ENCODE data around the gene ENTR1. TPM values are rescaled to one million over a fixed set of nuclear protein-coding genes. Genes with fewer than 3 reads are reported as not detected.

Gene ENTR1
- total and polyA plus RNA-seq, 2 donors: 26.7 to 60.3 TPM

DNA sequence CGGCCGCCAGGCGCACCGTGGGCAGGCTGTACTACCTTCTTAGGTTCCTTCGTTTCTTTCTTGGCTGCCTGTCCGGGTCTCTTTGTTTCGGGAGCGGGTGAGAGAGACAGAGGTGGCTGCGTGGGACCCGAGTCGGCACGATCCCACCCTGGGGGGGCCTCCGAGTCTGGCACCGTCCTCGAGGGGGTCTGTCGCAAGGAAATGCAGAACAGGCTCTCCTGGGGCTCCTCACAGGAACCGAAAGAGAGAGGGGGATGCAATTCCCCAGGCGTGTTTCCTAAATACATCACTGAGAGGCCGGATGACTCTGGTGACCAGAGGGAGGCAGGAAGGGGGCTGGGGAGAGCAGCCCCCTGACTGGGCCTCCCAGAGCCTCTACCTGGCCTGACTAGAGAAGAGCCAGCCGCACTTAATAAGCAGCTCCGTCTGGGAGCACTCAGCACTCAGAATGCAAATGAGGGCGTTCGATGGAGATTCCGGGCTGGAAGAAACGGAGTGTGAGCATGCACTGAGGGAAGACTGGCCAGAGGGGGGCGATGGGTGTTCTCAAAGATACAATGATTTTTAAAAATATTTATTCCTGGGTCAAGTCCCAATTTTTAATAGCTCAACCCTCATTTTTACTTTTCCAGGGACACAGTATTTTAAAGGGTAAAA lies 40.9 kb upstream of the ENTR1 start:
- H3K4me3 ChIP-seq (ENCODE audit: low read length in 2 of 2): no peak overlapping the region
- peaks cover 84% of the 10 kb centered on the region in 2 donors for H3K36me3 ChIP-seq (ENCODE audit: control insufficient read depth in 2 of 2, insufficient read depth in 2 of 2, low read length in 1 of 2)
- no peak overlapping the region for H3K27ac ChIP-seq (ENCODE audit: low read depth in 1 of 2, low read length in 1 of 2)
- WGBS: 95% methylated on average over 26 of the region's 26 CpGs
- no peaks in the 10 kb centered on the region for H3K4me1 ChIP-seq (ENCODE audit: control insufficient read depth in 2 of 2, insufficient read depth in 2 of 2, low read length in 2 of 2)
- no peaks in the 10 kb centered on the region for H3K27me3 ChIP-seq (ENCODE audit: control insufficient read depth in 2 of 2, insufficient read depth in 1 of 2, low read length in 1 of 2)
- no peaks in the 10 kb centered on the region for H3K9me3 ChIP-seq (ENCODE audit: control insufficient read depth in 2 of 2, insufficient read depth in 1 of 2, low read length in 1 of 2)
- DNase-seq (ENCODE audit: low read depth in 6 of 9, low spot score in 9 of 9): no peak

DNA sequence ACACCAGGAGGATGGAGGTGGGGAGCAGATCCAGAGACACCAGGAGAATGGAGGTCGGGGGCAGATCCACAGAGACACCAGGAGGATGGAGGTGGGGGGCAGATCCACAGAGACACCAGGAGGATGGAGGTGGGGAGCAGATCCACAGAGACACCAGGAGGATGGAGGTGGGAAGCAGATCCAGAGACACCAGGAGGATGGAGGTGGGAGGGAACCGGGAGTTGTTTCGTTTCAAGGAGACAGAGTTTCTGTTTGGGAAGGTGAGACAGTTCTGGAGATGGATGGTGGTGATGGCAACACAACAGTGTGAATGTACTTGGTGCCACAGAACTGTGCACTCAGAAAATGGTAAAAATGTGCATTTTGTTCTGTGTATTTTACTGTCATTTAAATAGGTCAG lies 38.2 kb upstream of the ENTR1 start:
- Histone ChIP-seq H3K36me3 (ENCODE audit: control insufficient read depth in 2 of 2, insufficient read depth in 2 of 2, low read length in 1 of 2) (peaks cover 79 to 84% of the 10 kb centered on the region in 2 donors), H3K9me3 (ENCODE audit: control insufficient read depth in 2 of 2, insufficient read depth in 1 of 2, low read length in 1 of 2) (no peaks in the 10 kb centered on the region), H3K27me3 (ENCODE audit: control insufficient read depth in 2 of 2, insufficient read depth in 1 of 2, low read length in 1 of 2) (no peaks in the 10 kb centered on the region), H3K4me1 (ENCODE audit: control insufficient read depth in 2 of 2, insufficient read depth in 2 of 2, low read length in 2 of 2) (no peaks in the 10 kb centered on the region), H3K4me3 (ENCODE audit: low read length in 2 of 2) (no peak overlapping the region), H3K27ac (ENCODE audit: low read depth in 1 of 2, low read length in 1 of 2) (no peak overlapping the region)
- DNase-seq (ENCODE audit: low read depth in 6 of 9, low spot score in 9 of 9): no peak
- 97% methylated on average over 3 of the region's 3 CpGs for WGBS

DNA sequence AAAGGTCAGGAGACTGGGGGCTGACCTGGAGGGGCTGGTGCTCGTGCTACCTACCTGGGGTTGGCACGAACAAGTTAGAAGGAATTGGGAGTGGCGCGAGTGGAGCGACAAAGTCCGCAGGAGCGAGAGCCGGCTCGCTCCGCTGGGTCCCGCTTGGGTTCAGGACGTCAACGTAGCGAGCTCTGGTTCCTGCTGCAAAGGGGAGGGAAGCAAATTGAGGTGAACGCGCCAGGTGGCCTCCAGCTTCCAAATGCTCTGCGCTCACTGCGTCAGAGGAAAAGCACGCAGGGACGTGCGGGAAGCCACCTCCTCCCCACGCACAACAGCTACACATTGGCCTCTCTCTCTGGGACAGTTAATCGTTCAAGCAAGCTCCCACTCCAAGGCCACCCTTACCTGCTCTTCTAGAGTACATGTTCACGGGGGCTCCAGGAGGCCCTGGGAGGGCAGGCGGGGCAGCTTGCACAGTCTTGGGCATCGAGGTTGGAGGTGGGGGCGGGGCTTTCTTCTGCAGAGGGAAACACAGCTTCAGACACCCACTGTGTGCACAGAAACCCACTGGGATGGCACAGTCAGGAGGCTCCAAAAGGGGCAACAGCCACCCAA lies 36.9 kb upstream of the ENTR1 start:
- no peaks in the 10 kb centered on the region for H3K4me1 ChIP-seq (ENCODE audit: control insufficient read depth in 2 of 2, insufficient read depth in 2 of 2, low read length in 2 of 2)
- no peak overlapping the region for H3K4me3 ChIP-seq (ENCODE audit: low read length in 2 of 2)
- no peaks in the 10 kb centered on the region for H3K9me3 ChIP-seq (ENCODE audit: control insufficient read depth in 2 of 2, insufficient read depth in 1 of 2, low read length in 1 of 2)
- peaks cover 86 to 93% of the 10 kb centered on the region in 2 donors for H3K36me3 ChIP-seq (ENCODE audit: control insufficient read depth in 2 of 2, insufficient read depth in 2 of 2, low read length in 1 of 2)
- no peak for DNase-seq (ENCODE audit: low read depth in 6 of 9, low spot score in 9 of 9)
- H3K27ac ChIP-seq (ENCODE audit: low read depth in 1 of 2, low read length in 1 of 2): no peak overlapping the region
- no peaks in the 10 kb centered on the region for H3K27me3 ChIP-seq (ENCODE audit: control insufficient read depth in 2 of 2, insufficient read depth in 1 of 2, low read length in 1 of 2)
- 97% methylated on average over 27 of the region's 27 CpGs for WGBS

- Histone ChIP-seq H3K9me3 (ENCODE audit: control insufficient read depth in 2 of 2, insufficient read depth in 1 of 2, low read length in 1 of 2) (no peaks in the 10 kb centered on the region), H3K4me3 (ENCODE audit: low read length in 2 of 2) (no peak overlapping the region), H3K36me3 (ENCODE audit: control insufficient read depth in 2 of 2, insufficient read depth in 2 of 2, low read length in 1 of 2) (peaks cover 90 to 96% of the 10 kb centered on the region in 2 donors), H3K4me1 (ENCODE audit: control insufficient read depth in 2 of 2, insufficient read depth in 2 of 2, low read length in 2 of 2) (no peaks in the 10 kb centered on the region), H3K27me3 (ENCODE audit: control insufficient read depth in 2 of 2, insufficient read depth in 1 of 2, low read length in 1 of 2) (no peaks in the 10 kb centered on the region), H3K27ac (ENCODE audit: low read depth in 1 of 2, low read length in 1 of 2) (no peak overlapping the region)
- WGBS: 96% methylated on average over 7 of the region's 7 CpGs
- no peak for DNase-seq (ENCODE audit: low read depth in 6 of 9, low spot score in 9 of 9)
These were observed 35.4 kb upstream of the ENTR1 start for GRCh38 chr9:136445799-136446198.

GRCh38 chr9:136444102-136444501 lies 33.7 kb upstream of the ENTR1 start:
- Histone ChIP-seq H3K27me3 (ENCODE audit: control insufficient read depth in 2 of 2, insufficient read depth in 1 of 2, low read length in 1 of 2) (no peaks in the 10 kb centered on the region), H3K36me3 (ENCODE audit: control insufficient read depth in 2 of 2, insufficient read depth in 2 of 2, low read length in 1 of 2) (peaks cover 76 to 80% of the 10 kb centered on the region in 2 donors), H3K4me1 (ENCODE audit: control insufficient read depth in 2 of 2, insufficient read depth in 2 of 2, low read length in 2 of 2) (peaks cover 3 to 5% of the 10 kb centered on the region in 2 donors), H3K27ac (ENCODE audit: low read depth in 1 of 2, low read length in 1 of 2) (no peak overlapping the region), H3K4me3 (ENCODE audit: low read length in 2 of 2) (no peak overlapping the region), H3K9me3 (ENCODE audit: control insufficient read depth in 2 of 2, insufficient read depth in 1 of 2, low read length in 1 of 2) (peaks cover 0 to 4% of the 10 kb centered on the region in 2 donors)
- 97% methylated on average over 20 of the region's 20 CpGs for WGBS
- no peak for DNase-seq (ENCODE audit: low read depth in 6 of 9, low spot score in 9 of 9)

GRCh38 chr9:136443687-136444086 lies 33.3 kb upstream of the ENTR1 start:
- no peak overlapping the region for H3K4me3 ChIP-seq (ENCODE audit: low read length in 2 of 2)
- peaks cover 0 to 4% of the 10 kb centered on the region in 2 donors for H3K9me3 ChIP-seq (ENCODE audit: control insufficient read depth in 2 of 2, insufficient read depth in 1 of 2, low read length in 1 of 2)
- 98% methylated on average over 7 of the region's 7 CpGs for WGBS
- peaks cover 0 to 3% of the 10 kb centered on the region in 2 donors for H3K27me3 ChIP-seq (ENCODE audit: control insufficient read depth in 2 of 2, insufficient read depth in 1 of 2, low read length in 1 of 2)
- peaks cover 72 to 76% of the 10 kb centered on the region in 2 donors for H3K36me3 ChIP-seq (ENCODE audit: control insufficient read depth in 2 of 2, insufficient read depth in 2 of 2, low read length in 1 of 2)
- DNase-seq (ENCODE audit: low read depth in 6 of 9, low spot score in 9 of 9): no peak
- H3K4me1 ChIP-seq (ENCODE audit: control insufficient read depth in 2 of 2, insufficient read depth in 2 of 2, low read length in 2 of 2): peaks cover 3 to 7% of the 10 kb centered on the region in 2 donors
- no peak overlapping the region for H3K27ac ChIP-seq (ENCODE audit: low read depth in 1 of 2, low read length in 1 of 2)

DNA sequence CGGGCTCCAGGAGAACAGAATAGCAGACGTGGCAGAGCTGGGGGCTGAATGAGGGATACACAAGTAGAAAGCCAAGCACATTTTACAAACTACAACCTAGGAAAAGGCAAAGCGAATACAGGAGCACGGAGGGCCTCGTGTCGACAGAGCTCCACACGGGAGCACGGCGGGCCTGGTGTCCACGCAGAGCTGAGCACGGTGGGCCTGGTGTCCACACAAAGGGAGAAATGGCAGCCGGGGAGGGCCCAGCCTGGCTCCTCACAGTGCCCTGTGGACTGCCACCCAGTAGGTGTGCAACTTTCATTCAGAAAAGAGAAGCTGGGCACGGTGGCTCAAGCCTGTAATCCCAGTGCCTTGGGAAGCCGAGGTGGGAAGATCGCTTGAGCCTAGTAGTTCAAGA lies 32.7 kb upstream of the ENTR1 start:
- Histone ChIP-seq H3K27ac (ENCODE audit: low read depth in 1 of 2, low read length in 1 of 2) (no peak overlapping the region), H3K4me1 (ENCODE audit: control insufficient read depth in 2 of 2, insufficient read depth in 2 of 2, low read length in 2 of 2) (peaks cover 7 to 11% of the 10 kb centered on the region in 2 donors), H3K36me3 (ENCODE audit: control insufficient read depth in 2 of 2, insufficient read depth in 2 of 2, low read length in 1 of 2) (peaks cover 67 to 71% of the 10 kb centered on the region in 2 donors), H3K4me3 (ENCODE audit: low read length in 2 of 2) (no peak overlapping the region), H3K9me3 (ENCODE audit: control insufficient read depth in 2 of 2, insufficient read depth in 1 of 2, low read length in 1 of 2) (peaks cover 0 to 4% of the 10 kb centered on the region in 2 donors), H3K27me3 (ENCODE audit: control insufficient read depth in 2 of 2, insufficient read depth in 1 of 2, low read length in 1 of 2) (peaks cover 0 to 9% of the 10 kb centered on the region in 2 donors)
- no peak for DNase-seq (ENCODE audit: low read depth in 6 of 9, low spot score in 9 of 9)
- 98% methylated on average over 15 of the region's 15 CpGs for WGBS

GRCh38 chr9:136442265-136442664 lies 31.9 kb upstream of the ENTR1 start:
- Histone ChIP-seq H3K9me3 (ENCODE audit: control insufficient read depth in 2 of 2, insufficient read depth in 1 of 2, low read length in 1 of 2) (peaks cover 0 to 4% of the 10 kb centered on the region in 2 donors), H3K36me3 (ENCODE audit: control insufficient read depth in 2 of 2, insufficient read depth in 2 of 2, low read length in 1 of 2) (peaks cover 59 to 62% of the 10 kb centered on the region in 2 donors), H3K27me3 (ENCODE audit: control insufficient read depth in 2 of 2, insufficient read depth in 1 of 2, low read length in 1 of 2) (peaks cover 0 to 10% of the 10 kb centered on the region in 2 donors), H3K27ac (ENCODE audit: low read depth in 1 of 2, low read length in 1 of 2) (no peak overlapping the region), H3K4me3 (ENCODE audit: low read length in 2 of 2) (no peak overlapping the region), H3K4me1 (ENCODE audit: control insufficient read depth in 2 of 2, insufficient read depth in 2 of 2, low read length in 2 of 2) (peaks cover 14 to 20% of the 10 kb centered on the region in 2 donors)
- 92% methylated on average over 5 of the region's 5 CpGs for WGBS
- no peak for DNase-seq (ENCODE audit: low read depth in 6 of 9, low spot score in 9 of 9)

DNA sequence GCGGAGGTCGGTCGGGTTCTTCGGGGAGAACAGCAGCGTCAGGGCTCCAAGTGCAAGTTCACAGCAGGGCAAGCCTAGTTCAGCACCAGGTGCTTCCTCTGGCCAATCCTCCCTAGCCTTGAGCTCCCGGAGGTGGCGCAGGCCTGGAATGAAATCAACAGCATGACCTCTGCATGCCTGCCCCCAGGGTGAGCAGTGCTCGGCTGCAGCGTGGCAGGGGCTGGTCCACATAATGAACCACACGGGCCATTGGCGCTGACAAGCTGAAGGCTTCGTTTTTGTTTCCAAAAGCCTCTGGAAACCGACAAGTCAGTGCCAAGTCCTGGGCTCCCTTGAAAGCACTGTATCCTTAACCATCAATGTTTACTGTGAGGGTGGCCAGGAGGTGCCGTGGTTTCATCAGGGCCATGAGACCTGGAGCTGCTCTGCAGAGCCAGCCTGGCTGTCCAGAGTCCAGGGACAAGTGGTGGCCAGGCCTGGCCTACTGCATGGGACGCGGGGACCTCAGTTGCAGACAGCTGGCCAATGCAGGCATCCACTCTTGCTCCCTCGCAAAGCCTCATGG lies 31.3 kb upstream of the ENTR1 start:
- Histone ChIP-seq H3K4me3 (ENCODE audit: low read length in 2 of 2) (no peak overlapping the region), H3K9me3 (ENCODE audit: control insufficient read depth in 2 of 2, insufficient read depth in 1 of 2, low read length in 1 of 2) (peaks cover 0 to 4% of the 10 kb centered on the region in 2 donors), H3K4me1 (ENCODE audit: control insufficient read depth in 2 of 2, insufficient read depth in 2 of 2, low read length in 2 of 2) (peaks cover 17 to 24% of the 10 kb centered on the region in 2 donors), H3K27ac (ENCODE audit: low read depth in 1 of 2, low read length in 1 of 2) (no peak overlapping the region), H3K27me3 (ENCODE audit: control insufficient read depth in 2 of 2, insufficient read depth in 1 of 2, low read length in 1 of 2) (peaks cover 0 to 10% of the 10 kb centered on the region in 2 donors), H3K36me3 (ENCODE audit: control insufficient read depth in 2 of 2, insufficient read depth in 2 of 2, low read length in 1 of 2) (peaks cover 54 to 57% of the 10 kb centered on the region in 2 donors)
- WGBS: 97% methylated on average over 17 of the region's 17 CpGs
- DNase-seq (ENCODE audit: low read depth in 6 of 9, low spot score in 9 of 9): no peak
